AG09319 (cell line): ENCODE results near the gene BTRC.

Experiments
- DNase-seq: peaks from one replicate; pipeline ENCODE4 v3.0.0-alpha.2; 2010; ENCODE audit warnings: low read depth; ENCODE audit errors: extremely low read depth
- TF ChIP-seq, protein P1 (sequence below): IDR thresholded peaks from 2 replicates; pipeline ENCODE4 v1.5.1; 2011; ENCODE audit warnings: low read depth, mild to moderate bottlenecking, inconsistent platforms, low read length, moderate library complexity

BTRC gene

DNA sequence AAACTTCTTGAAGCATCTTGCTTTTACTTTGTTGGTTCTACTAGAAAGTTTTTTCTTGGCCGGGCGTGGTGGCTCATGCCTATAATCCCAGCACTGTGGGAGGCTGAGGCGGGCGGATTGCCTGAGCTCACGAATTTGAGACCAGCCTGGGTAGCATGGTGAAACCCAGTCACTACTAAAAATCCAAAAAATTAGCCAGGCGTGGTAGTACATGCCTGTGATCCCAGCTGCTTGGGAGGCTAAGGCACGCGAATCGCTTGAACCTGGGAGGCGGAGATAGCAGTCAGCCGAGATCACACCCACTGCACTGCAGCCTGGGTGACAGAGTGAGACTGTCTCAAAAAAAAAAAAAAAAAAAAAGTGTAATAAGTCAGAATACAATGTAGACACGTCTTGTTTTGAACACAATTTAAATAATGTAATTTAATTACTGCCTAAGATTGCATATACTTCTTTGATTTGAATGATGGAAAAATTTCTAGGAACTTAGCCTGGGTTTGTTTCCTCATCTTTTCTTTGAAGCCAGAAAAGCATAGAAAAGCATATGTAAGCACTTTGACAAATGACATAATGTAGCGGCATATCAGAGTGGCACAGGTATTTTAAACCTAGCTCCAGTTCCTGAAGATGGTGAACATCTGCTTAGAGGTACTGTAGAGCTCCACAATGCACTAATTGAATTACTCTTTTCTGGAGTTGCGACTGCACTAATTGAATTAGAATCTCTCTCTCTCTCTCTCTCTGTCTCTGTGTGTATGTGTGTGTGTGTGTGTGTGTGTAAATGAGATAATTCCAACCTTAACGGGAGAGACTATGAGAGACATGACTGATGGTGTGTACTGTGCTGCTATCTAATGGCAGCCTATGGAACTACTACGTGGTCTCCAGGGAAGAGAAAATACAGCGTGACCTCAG, 87.8 kb downstream of the BTRC start:
- TF ChIP-seq, protein P1, sequence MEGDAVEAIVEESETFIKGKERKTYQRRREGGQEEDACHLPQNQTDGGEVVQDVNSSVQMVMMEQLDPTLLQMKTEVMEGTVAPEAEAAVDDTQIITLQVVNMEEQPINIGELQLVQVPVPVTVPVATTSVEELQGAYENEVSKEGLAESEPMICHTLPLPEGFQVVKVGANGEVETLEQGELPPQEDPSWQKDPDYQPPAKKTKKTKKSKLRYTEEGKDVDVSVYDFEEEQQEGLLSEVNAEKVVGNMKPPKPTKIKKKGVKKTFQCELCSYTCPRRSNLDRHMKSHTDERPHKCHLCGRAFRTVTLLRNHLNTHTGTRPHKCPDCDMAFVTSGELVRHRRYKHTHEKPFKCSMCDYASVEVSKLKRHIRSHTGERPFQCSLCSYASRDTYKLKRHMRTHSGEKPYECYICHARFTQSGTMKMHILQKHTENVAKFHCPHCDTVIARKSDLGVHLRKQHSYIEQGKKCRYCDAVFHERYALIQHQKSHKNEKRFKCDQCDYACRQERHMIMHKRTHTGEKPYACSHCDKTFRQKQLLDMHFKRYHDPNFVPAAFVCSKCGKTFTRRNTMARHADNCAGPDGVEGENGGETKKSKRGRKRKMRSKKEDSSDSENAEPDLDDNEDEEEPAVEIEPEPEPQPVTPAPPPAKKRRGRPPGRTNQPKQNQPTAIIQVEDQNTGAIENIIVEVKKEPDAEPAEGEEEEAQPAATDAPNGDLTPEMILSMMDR = peak; percentile 63
- peak; percentile 29 for DNase-seq

DNA sequence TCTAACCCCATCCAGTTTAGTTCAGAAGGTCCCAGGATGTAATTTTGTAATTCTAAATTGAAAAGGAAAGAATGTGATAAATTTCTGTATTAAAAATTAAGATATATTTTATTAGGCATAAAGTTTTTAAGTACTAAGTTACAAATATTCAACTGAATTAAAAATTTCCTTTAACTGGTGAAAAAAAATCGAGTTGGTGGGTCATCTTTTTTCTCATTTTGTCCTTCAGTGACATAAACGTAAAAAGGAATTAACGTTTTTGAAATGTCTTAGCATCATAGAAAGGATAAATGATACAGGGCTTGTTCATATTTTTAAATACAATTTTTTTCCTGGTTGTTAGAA, 88.5 kb downstream of the BTRC start:
- no peak for DNase-seq
- TF ChIP-seq, protein P1 = no peak

DNA sequence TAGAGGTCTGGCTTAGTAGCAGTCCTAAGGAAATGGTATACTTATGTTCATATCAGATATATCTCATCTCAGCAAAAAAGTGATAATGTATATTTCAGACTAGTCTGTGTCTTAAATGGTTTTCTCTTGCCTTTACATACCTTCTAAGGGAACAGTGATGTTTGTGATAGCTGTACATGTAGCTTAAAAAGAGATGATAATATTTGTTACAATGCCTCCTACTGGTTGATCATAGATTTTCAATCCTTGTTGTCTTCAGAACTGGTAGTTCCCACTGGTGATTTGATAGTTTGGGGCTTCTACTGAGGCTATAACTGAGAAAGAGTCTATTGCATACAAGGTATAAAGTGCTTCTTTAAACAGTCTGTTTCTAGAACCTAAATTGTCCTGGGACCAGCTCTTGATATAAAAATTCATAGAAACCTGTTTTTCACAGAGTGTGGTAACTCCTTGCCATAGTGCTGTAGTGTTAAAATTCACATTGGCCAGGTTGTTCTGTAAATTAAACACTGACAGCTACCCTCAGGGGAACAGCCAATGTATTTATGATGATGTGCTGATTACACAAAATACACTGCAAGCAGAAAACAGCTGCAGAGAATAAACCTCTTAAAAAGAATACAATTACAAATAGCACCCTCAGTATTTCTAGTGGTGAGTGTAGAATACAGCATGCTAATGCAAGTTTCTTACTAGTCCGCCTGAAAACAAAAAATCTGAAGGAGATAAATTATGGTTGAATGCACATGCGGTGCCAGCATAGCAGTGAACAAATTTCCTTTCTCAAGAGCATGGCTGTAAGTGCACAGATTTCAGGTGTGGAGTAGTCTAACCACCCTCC, 90.3 kb downstream of the BTRC start:
- no peak for DNase-seq
- TF ChIP-seq, protein P1 = peak; percentile 20; the same call in 1 of the 2 replicates

DNA sequence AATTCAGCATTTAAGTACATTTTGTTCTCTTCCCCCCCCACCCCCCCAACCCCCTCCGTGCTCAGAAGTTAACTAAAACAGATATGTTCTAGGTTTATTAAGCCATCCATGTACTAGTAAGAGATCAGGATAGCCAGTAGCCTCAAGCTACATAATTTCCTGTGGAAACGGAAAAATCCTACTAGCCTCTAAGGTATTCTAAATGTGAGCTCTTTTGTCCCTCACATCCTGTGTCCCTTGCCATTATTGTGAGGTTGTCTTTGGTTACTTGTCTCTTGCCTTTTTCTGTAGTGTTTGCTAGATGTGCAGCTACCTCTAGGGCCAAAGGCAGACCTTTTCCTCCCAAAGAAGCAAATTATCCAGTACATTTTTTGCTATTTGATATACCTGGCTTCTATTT, 92.1 kb downstream of the BTRC start:
- no peak for DNase-seq

DNA sequence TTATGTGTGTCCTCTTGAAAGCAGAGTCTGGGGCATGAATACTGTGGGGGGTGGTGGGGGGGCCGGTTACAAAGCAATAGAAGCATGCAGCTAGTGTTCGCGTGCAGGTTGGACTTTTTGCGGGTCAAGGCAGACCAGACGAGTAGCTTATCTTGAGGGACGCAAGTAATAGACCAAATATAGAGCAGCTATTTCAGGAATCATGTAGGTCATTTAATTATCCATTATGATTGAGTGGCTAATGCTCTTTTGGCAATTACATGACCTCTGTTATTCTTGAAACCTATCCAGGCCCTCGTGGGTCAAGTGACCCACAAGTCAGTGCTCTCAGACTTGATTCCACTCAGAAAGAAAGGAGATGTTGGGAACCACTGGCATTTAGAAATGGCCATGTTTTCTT, 93.0 kb downstream of the BTRC start:
- DNase-seq = no peak
- TF ChIP-seq, protein P1 = no peak

More for the DNA sequence above, 92.1 kb downstream of the BTRC start:
- TF ChIP-seq, protein P1 = no peak

DNA sequence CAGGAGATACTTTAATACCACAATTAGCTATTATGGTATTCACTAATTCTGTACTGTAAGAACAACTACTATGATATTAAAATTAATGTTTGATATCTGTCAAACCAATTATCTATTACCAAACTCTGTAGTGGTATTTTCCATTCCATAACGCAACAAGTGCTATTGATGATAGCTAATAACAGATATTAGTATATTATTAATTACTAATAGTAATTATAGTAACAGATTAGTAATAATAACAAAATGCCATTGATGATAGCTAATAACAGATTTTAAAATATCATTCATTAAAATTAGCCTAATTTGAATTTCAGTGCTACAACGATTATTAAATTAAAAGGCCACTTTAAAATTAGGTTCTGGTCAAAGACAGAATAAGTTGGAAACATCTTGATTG, 93.5 kb downstream of the BTRC start:
- TF ChIP-seq, protein P1 = no peak
- DNase-seq = no peak
